ENCODE results near the gene REXO1. TPM values are rescaled to one million over a fixed set of nuclear protein-coding genes. Genes with fewer than 3 reads are reported as not detected.

Gene REXO1
- total and polyA plus RNA-seq, 2 donors (not counting 1 experiment from before 2014, with no cell fraction given), result 72.6 to 898 TPM

DNA sequence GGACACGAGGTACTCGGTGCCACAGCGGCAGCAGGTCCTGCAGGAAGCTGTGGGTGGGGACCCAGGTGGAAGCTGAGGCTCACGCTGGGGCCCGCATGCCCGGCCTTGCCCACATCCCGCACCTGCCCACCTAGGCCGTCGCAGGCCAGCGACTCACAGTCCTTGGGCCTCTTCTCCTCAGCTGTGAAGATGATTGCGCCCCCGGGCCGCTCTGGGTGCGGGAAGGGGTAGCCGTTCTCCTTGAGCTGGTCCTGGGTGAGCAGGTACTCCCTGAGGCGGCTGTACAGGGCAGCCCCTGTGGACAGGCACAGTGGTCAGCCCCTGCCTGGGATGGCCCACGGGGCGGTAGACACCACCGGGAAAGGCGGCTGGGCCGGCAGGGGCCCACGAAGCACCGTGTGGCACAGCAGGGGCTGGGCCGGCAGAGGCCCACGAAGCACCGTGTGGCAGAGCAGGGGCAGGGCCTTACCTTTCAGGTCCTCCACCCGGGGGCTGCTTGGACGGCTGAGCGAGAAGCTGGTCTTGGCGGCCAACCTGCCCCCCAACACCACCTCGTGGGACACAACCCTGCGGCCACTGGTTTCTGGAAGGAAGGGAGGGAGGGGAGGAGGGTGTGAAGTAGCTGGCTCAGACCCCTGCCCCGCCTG, 29.6 kb downstream of the REXO1 start:
- Histone ChIP-seq H3K27me3 (replicated peaks in 1 of 4; ENCODE audit: control extremely low read depth in 1 of 4, control insufficient read depth in 3 of 4, insufficient read depth in 4 of 4, low read length in 3 of 4) (no peaks in the 10 kb centered on the region), H3K27ac (ENCODE audit: low read length in 2 of 2) (no peak overlapping the region), H3K9me3 (ENCODE audit: control extremely low read depth in 1 of 3, control insufficient read depth in 2 of 3, insufficient read depth in 1 of 3, low read length in 2 of 3) (no peaks in the 10 kb centered on the region), H4K20me1 (ENCODE audit: control insufficient read depth, insufficient read depth, low read length, poor library complexity, severe bottlenecking) (peaks cover 63% of the 10 kb centered on the region), H3K36me3 (replicated peaks in 1 of 2; ENCODE audit: control extremely low read depth in 1 of 2, control insufficient read depth in 1 of 2, extremely low read depth in 1 of 2, insufficient read depth in 2 of 2, low read length in 1 of 2) (peaks cover 0 to 72% of the 10 kb centered on the region in 2 experiments), H3K4me1 (ENCODE audit: control insufficient read depth in 2 of 2, insufficient read depth in 2 of 2, low read length in 2 of 2) (peaks cover 0 to 2% of the 10 kb centered on the region in 2 donors), H3K4me3 (ENCODE audit: control extremely low read depth in 1 of 5, extremely low read depth in 1 of 5, insufficient read depth in 1 of 5, low read depth in 2 of 5, low read length in 4 of 5) (no peak overlapping the region), H2AFZ (ENCODE audit: insufficient read depth, low read depth, low read length, poor library complexity, severe bottlenecking) (no peak overlapping the region), H3K4me2 (replicated peaks; ENCODE audit: low read depth, low read length, poor library complexity, severe bottlenecking) (no peak overlapping the region), H3K79me2 (ENCODE audit: control insufficient read depth, insufficient read depth, low read length) (peaks cover 20% of the 10 kb centered on the region), H3K9ac (ENCODE audit: low read length) (no peak overlapping the region)
- DNase-seq, result no peak
- Mint-ChIP-seq H3K4me1 (no peaks in the 10 kb centered on the region), H3K4me3 (no peak overlapping the region), H3K27me3 (no peaks in the 10 kb centered on the region), H3K9me3 (ENCODE audit: insufficient read depth) (no peaks in the 10 kb centered on the region), H3K27ac (no peak overlapping the region)
- ChIA-PET CTCF (interaction anchor here (1.0 kb wide), 1 partner anchor 138 kb away, joined by 5 read pairs; no protein-coding TSS in a partner anchor), POLR2A (interaction anchor here (0.6 kb wide), 1 partner anchor 961 kb away, joined by 3 read pairs; no protein-coding TSS in a partner anchor)
- 94% methylated on average over 29 of the region's 33 CpGs for WGBS (ENCODE audit: insufficient coverage)
- ATAC-seq (ENCODE audit: low read depth), result no peak
- no peak for TF ChIP-seq EZH2 (IDR thresholded peaks at IDR 0.05; ENCODE audit: borderline replicate concordance, insufficient read depth, low read depth, low read length, poor library complexity, severe bottlenecking)
- TF ChIP-seq, protein P1, sequence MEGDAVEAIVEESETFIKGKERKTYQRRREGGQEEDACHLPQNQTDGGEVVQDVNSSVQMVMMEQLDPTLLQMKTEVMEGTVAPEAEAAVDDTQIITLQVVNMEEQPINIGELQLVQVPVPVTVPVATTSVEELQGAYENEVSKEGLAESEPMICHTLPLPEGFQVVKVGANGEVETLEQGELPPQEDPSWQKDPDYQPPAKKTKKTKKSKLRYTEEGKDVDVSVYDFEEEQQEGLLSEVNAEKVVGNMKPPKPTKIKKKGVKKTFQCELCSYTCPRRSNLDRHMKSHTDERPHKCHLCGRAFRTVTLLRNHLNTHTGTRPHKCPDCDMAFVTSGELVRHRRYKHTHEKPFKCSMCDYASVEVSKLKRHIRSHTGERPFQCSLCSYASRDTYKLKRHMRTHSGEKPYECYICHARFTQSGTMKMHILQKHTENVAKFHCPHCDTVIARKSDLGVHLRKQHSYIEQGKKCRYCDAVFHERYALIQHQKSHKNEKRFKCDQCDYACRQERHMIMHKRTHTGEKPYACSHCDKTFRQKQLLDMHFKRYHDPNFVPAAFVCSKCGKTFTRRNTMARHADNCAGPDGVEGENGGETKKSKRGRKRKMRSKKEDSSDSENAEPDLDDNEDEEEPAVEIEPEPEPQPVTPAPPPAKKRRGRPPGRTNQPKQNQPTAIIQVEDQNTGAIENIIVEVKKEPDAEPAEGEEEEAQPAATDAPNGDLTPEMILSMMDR (IDR thresholded peaks at IDR 0.05), result no peak
- intact Hi-C loops (cut with micrococcal nuclease), result no loop called here

- Histone ChIP-seq H3K4me3 (ENCODE audit: control extremely low read depth in 1 of 5, extremely low read depth in 1 of 5, insufficient read depth in 1 of 5, low read depth in 2 of 5, low read length in 4 of 5) (no peak overlapping the region), H3K9me3 (ENCODE audit: control extremely low read depth in 1 of 3, control insufficient read depth in 2 of 3, insufficient read depth in 1 of 3, low read length in 2 of 3) (peaks cover 0 to 2% (median 0%) of the 10 kb centered on the region in 3 donors), H4K20me1 (ENCODE audit: control insufficient read depth, insufficient read depth, low read length, poor library complexity, severe bottlenecking) (peaks cover 57% of the 10 kb centered on the region), H3K4me1 (ENCODE audit: control insufficient read depth in 2 of 2, insufficient read depth in 2 of 2, low read length in 2 of 2) (peaks cover 9 to 12% of the 10 kb centered on the region in 2 donors), H3K36me3 (replicated peaks in 1 of 2; ENCODE audit: control extremely low read depth in 1 of 2, control insufficient read depth in 1 of 2, extremely low read depth in 1 of 2, insufficient read depth in 2 of 2, low read length in 1 of 2) (peaks cover 0 to 64% of the 10 kb centered on the region in 2 experiments), H3K4me2 (replicated peaks; ENCODE audit: low read depth, low read length, poor library complexity, severe bottlenecking) (no peak overlapping the region), H3K9ac (ENCODE audit: low read length) (no peak overlapping the region), H2AFZ (ENCODE audit: insufficient read depth, low read depth, low read length, poor library complexity, severe bottlenecking) (no peak overlapping the region), H3K27ac (ENCODE audit: low read length in 2 of 2) (no peak overlapping the region), H3K79me2 (ENCODE audit: control insufficient read depth, insufficient read depth, low read length) (peaks cover 14% of the 10 kb centered on the region), H3K27me3 (replicated peaks in 1 of 4; ENCODE audit: control extremely low read depth in 1 of 4, control insufficient read depth in 3 of 4, insufficient read depth in 4 of 4, low read length in 3 of 4) (no peaks in the 10 kb centered on the region)
- POLR2A ChIA-PET, result no interaction called here
- 96% methylated on average over 24 of the region's 25 CpGs for WGBS (ENCODE audit: insufficient coverage)
- DNase-seq (no peak), ATAC-seq (ENCODE audit: low read depth) (no peak)
- Mint-ChIP-seq H3K27me3 (no peaks in the 10 kb centered on the region), H3K9me3 (ENCODE audit: insufficient read depth) (no peaks in the 10 kb centered on the region), H3K4me1 (peaks cover 6% of the 10 kb centered on the region), H3K4me3 (no peak overlapping the region), H3K27ac (no peak overlapping the region)
- intact Hi-C loops (cut with micrococcal nuclease), result no loop called here
- CTCF ChIA-PET, result no interaction called here
- TF ChIP-seq EZH2 (IDR thresholded peaks at IDR 0.05; ENCODE audit: borderline replicate concordance, insufficient read depth, low read depth, low read length, poor library complexity, severe bottlenecking), result no peak
- TF ChIP-seq, protein P1 (IDR thresholded peaks at IDR 0.05), result no peak
Observed at GRCh38 chr19:1817553-1818179, 30.6 kb downstream of the REXO1 start.
